ENCODE data around the gene SEC14L3.

DNA sequence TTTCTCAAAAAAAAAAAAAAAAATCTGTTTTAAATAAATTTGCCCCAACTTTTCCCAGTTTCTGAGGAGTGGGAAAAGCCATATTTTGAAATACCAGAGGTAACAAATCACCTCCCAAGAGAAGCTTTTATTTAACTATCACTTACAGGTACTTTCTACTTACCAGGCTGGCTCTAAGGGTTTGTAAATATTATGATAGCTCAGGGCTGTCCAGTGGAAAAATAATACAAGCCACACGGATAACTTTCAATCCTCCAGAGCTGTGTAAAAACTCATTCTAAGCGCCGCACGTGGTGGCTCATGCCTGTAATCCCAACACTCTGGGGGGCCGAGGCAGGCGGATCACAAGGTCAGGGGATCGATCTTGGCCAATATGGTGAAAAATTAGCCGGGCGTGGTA, 39.3 kb upstream of the SEC14L3 start:
- TF ChIP-seq EZH2 (IDR thresholded peaks at IDR 0.05), result no peak
- TF ChIP-seq POLR2AphosphoS5 (IDR thresholded peaks at IDR 0.05; ENCODE audit: borderline replicate concordance, low read depth, low read length), result no peak
